Astrocyte (in vitro differentiated cells and primary cell): Measurements from ENCODE around the gene UBR1. TPM values are rescaled to one million over a fixed set of nuclear protein-coding genes. Genes with fewer than 3 reads are reported as not detected.
"Not testable (repeated sequence)": the region's sequence is repeated elsewhere in the genome, so short reads cannot be mapped to it uniquely, and the experiment has no call there.

Experiments used
- DNase-seq: peaks from one replicate; pipeline ENCODE4 v3.0.0-alpha.2; 2010; ENCODE audit warnings: low read depth
- FAIRE-seq: peaks from 2 replicates; lab custom pipeline; 2011; peaks lifted over from hg19 to GRCh38; lab: Jason Lieb, UNC
- H2AFZ ChIP-seq: 2 replicates; pipeline ENCODE4 v1.6.0; 2012; ENCODE audit warnings: low read depth, low read length, inconsistent platforms
- H3K27ac ChIP-seq: 2 replicates; pipeline ENCODE4 v1.5.1; 2011; ENCODE audit warnings: low read depth, low read length, inconsistent platforms
- H3K27me3 ChIP-seq: 2 replicates; pipeline ENCODE4 v1.6.0; 2011; ENCODE audit warnings: low read length, inconsistent platforms; ENCODE audit not compliant: insufficient read depth
- H3K36me3 ChIP-seq: 2 replicates; pipeline ENCODE4 v1.5.1; 2011; ENCODE audit warnings: low read length, inconsistent platforms; ENCODE audit not compliant: insufficient read depth
- H3K4me1 ChIP-seq: 2 replicates; pipeline ENCODE4 v1.5.1; 2011; ENCODE audit warnings: low read length, inconsistent platforms; ENCODE audit not compliant: insufficient read depth
- H3K4me2 ChIP-seq: 2 replicates; pipeline ENCODE4 v1.6.0; 2012; ENCODE audit warnings: low read length, inconsistent platforms
- H3K4me3 ChIP-seq: 2 replicates; pipeline ENCODE4 v1.5.1; 2011; ENCODE audit warnings: low read depth, mild to moderate bottlenecking, low read length, inconsistent platforms; ENCODE audit not compliant: insufficient read depth
- H3K79me2 ChIP-seq: 2 replicates; pipeline ENCODE4 v1.6.0; 2012; ENCODE audit warnings: mild to moderate bottlenecking, low read length, inconsistent platforms; ENCODE audit not compliant: insufficient read depth
- H3K9ac ChIP-seq: 2 replicates; pipeline ENCODE4 v1.6.0; 2012; ENCODE audit warnings: mild to moderate bottlenecking, low read length, inconsistent platforms
- H3K9me3 ChIP-seq: 2 replicates; pipeline ENCODE4 v1.5.1; 2012; ENCODE audit warnings: low read depth, mild to moderate bottlenecking, low read length, inconsistent platforms; ENCODE audit not compliant: insufficient read depth
- H4K20me1 ChIP-seq: 2 replicates; pipeline ENCODE4 v1.6.0; 2012; ENCODE audit warnings: low read length, inconsistent platforms; ENCODE audit not compliant: insufficient read depth
- H3K27ac Mint-ChIP-seq: one replicate; pipeline ENCODE4 v1.8.0; 2021; ENCODE audit warnings: mild to moderate bottlenecking, mixed read lengths; ENCODE audit not compliant: unreplicated experiment
- H3K27me3 Mint-ChIP-seq: one replicate; pipeline ENCODE4 v1.8.0; 2021; ENCODE audit warnings: low read depth, mixed read lengths; ENCODE audit not compliant: unreplicated experiment
- H3K36me3 Mint-ChIP-seq: one replicate; pipeline ENCODE4 v1.8.0; 2021; ENCODE audit warnings: low read depth, mixed read lengths; ENCODE audit not compliant: unreplicated experiment
- H3K4me1 Mint-ChIP-seq: one replicate; pipeline ENCODE4 v1.8.0; 2021; ENCODE audit warnings: low read depth, mixed read lengths; ENCODE audit not compliant: unreplicated experiment
- H3K4me3 Mint-ChIP-seq: one replicate; pipeline ENCODE4 v1.8.0; 2021; ENCODE audit warnings: mild to moderate bottlenecking, moderate library complexity, mixed read lengths; ENCODE audit not compliant: unreplicated experiment
- H3K9me3 Mint-ChIP-seq: one replicate; pipeline ENCODE4 v1.8.0; 2021; ENCODE audit warnings: mild to moderate bottlenecking, mixed read lengths; ENCODE audit not compliant: unreplicated experiment
- CTCF ChIP-seq: IDR thresholded peaks from 2 replicates; pipeline ENCODE4 v1.5.1; 2011; ENCODE audit warnings: low read depth, mild to moderate bottlenecking, inconsistent platforms, low read length, moderate library complexity; ENCODE audit not compliant: insufficient read depth
- EZH2 ChIP-seq: IDR thresholded peaks from 2 replicates; pipeline ENCODE4 v1.6.1; 2012; ENCODE audit warnings: mild to moderate bottlenecking, low read length, inconsistent platforms; ENCODE audit not compliant: insufficient read depth
- total RNA-seq: library from RNA; stranded (reverse); gene quantifications from 2 replicates; pipeline ENCODE4 v1.2.1, GENCODE V29; 2021

The UBR1 gene
- total RNA-seq, 1 donor from 2014 or later, result 25.7 TPM

GRCh38 chr15:42964476-42964875, 141.4 kb downstream of the UBR1 start:
- H3K79me2 ChIP-seq, result no peaks in the 10 kb centered on the region
- H3K4me1 Mint-ChIP-seq, result no peaks in the 10 kb centered on the region
- H3K4me3 Mint-ChIP-seq, result no peak overlapping the region
- no peak for DNase-seq
- H2AFZ ChIP-seq, result no peak overlapping the region
- H3K4me1 ChIP-seq, result no peaks in the 10 kb centered on the region
- no peaks in the 10 kb centered on the region for H3K27me3 Mint-ChIP-seq
- TF ChIP-seq CTCF (no peak), EZH2 (no peak)
- H3K27ac ChIP-seq, result no peak overlapping the region
- H3K36me3 Mint-ChIP-seq, result peaks cover 12% of the 10 kb centered on the region
- no peaks in the 10 kb centered on the region for H3K27me3 ChIP-seq
- H3K36me3 ChIP-seq, result peaks cover 39% of the 10 kb centered on the region
- no peak for FAIRE-seq
- no peak overlapping the region for H3K4me3 ChIP-seq
- H3K9me3 ChIP-seq, result no peaks in the 10 kb centered on the region
- H3K27ac Mint-ChIP-seq, result no peak overlapping the region
- H4K20me1 ChIP-seq, result no peaks in the 10 kb centered on the region
- no peaks in the 10 kb centered on the region for H3K9me3 Mint-ChIP-seq
- no peak overlapping the region for H3K4me2 ChIP-seq
- H3K9ac ChIP-seq, result no peak overlapping the region

GRCh38 chr15:42955518-42955917, 150.3 kb downstream of the UBR1 start:
- Mint-ChIP-seq H3K4me3 (no peak overlapping the region), H3K27me3 (no peaks in the 10 kb centered on the region), H3K27ac (no peak overlapping the region), H3K4me1 (peaks cover 3% of the 10 kb centered on the region), H3K36me3 (peaks cover 28% of the 10 kb centered on the region), H3K9me3 (peaks cover 4% of the 10 kb centered on the region)
- Histone ChIP-seq H3K79me2 (no peaks in the 10 kb centered on the region), H3K27ac (peak overlapping the region; percentile 23), H3K27me3 (no peaks in the 10 kb centered on the region), H3K4me1 (no peaks in the 10 kb centered on the region), H3K9ac (no peak overlapping the region), H3K4me3 (no peak overlapping the region), H3K36me3 (peaks cover 24% of the 10 kb centered on the region), H2AFZ (no peak overlapping the region), H3K4me2 (no peak overlapping the region), H3K9me3 (peaks cover 9% of the 10 kb centered on the region), H4K20me1 (no peaks in the 10 kb centered on the region)
- TF ChIP-seq CTCF (no peak), EZH2 (no peak)
- DNase-seq (peak; percentile 59), FAIRE-seq (peak; percentile 5)

GRCh38 chr15:42954291-42954690, 151.5 kb downstream of the UBR1 start:
- H3K27ac Mint-ChIP-seq, result no peak overlapping the region
- Histone ChIP-seq H3K27me3 (no peaks in the 10 kb centered on the region), H3K4me2 (no peak overlapping the region), H4K20me1 (no peaks in the 10 kb centered on the region), H3K27ac (no peak overlapping the region), H3K79me2 (no peaks in the 10 kb centered on the region), H2AFZ (no peak overlapping the region), H3K4me3 (no peak overlapping the region), H3K9me3 (peaks cover 9% of the 10 kb centered on the region), H3K9ac (no peak overlapping the region), H3K36me3 (peaks cover 20% of the 10 kb centered on the region), H3K4me1 (no peaks in the 10 kb centered on the region)
- peaks cover 31% of the 10 kb centered on the region for H3K36me3 Mint-ChIP-seq
- H3K4me3 Mint-ChIP-seq, result no peak overlapping the region
- H3K4me1 Mint-ChIP-seq, result peaks cover 3% of the 10 kb centered on the region
- H3K9me3 Mint-ChIP-seq, result peaks cover 4% of the 10 kb centered on the region
- no peak for TF ChIP-seq CTCF
- TF ChIP-seq EZH2, result no peak
- FAIRE-seq, result no peak
- DNase-seq, result no peak
- no peaks in the 10 kb centered on the region for H3K27me3 Mint-ChIP-seq

- H3K27me3 ChIP-seq, H3K79me2 ChIP-seq, H3K9me3 ChIP-seq, H3K4me3 ChIP-seq, H3K9me3 Mint-ChIP-seq, H2AFZ ChIP-seq, H3K27ac Mint-ChIP-seq, H3K4me1 ChIP-seq, FAIRE-seq, H3K4me2 ChIP-seq, H3K27me3 Mint-ChIP-seq, H3K4me1 Mint-ChIP-seq, H3K4me3 Mint-ChIP-seq, H3K9ac ChIP-seq, DNase-seq, H3K27ac ChIP-seq, H4K20me1 ChIP-seq: not testable (repeated sequence)
- H3K36me3 ChIP-seq, result peaks cover 30% of the 10 kb centered on the region
- H3K36me3 Mint-ChIP-seq, result peaks cover 15% of the 10 kb centered on the region
Observed at GRCh38 chr15:42948898-42949297, 156.9 kb downstream of the UBR1 start.
